ENCODE results near the gene DMAP1. TPM values are rescaled to one million over a fixed set of nuclear protein-coding genes. Genes with fewer than 3 reads are reported as not detected.

Gene DMAP1
- total RNA-seq, 1 donor from 2014 or later = 33.1 TPM

GRCh38 chr1:44251486-44251885 lies 38.2 kb downstream of the DMAP1 start:
- no peak for TF ChIP-seq CTCF (IDR thresholded peaks at IDR 0.05)
- H3K4me3 Mint-ChIP-seq (ENCODE audit: unreplicated experiment) = no peak overlapping the region
- H3K36me3 Mint-ChIP-seq (ENCODE audit: low read depth) = peaks cover 2% of the 10 kb centered on the region
- no peak overlapping the region for H3K27ac Mint-ChIP-seq (ENCODE audit: unreplicated experiment)
- H3K9me3 Mint-ChIP-seq (ENCODE audit: low read depth) = no peaks in the 10 kb centered on the region
- no peaks in the 10 kb centered on the region for H3K27me3 Mint-ChIP-seq (ENCODE audit: low read depth)
- DNase-seq (ENCODE audit: low spot score) = no peak
- H3K4me1 Mint-ChIP-seq (ENCODE audit: low read depth) = no peaks in the 10 kb centered on the region

- Mint-ChIP-seq H3K27me3 (ENCODE audit: low read depth) (no peaks in the 10 kb centered on the region), H3K36me3 (ENCODE audit: low read depth) (peaks cover 2% of the 10 kb centered on the region), H3K9me3 (ENCODE audit: low read depth) (no peaks in the 10 kb centered on the region), H3K27ac (ENCODE audit: unreplicated experiment) (no peak overlapping the region), H3K4me1 (ENCODE audit: low read depth) (no peaks in the 10 kb centered on the region), H3K4me3 (ENCODE audit: unreplicated experiment) (no peak overlapping the region)
- no peak for DNase-seq (ENCODE audit: low spot score)
- TF ChIP-seq CTCF (IDR thresholded peaks at IDR 0.05) = no peak
These were observed 38.9 kb downstream of the DMAP1 start for GRCh38 chr1:44251989-44252671.

GRCh38 chr1:44254392-44254910 lies 41.2 kb downstream of the DMAP1 start:
- Mint-ChIP-seq H3K27ac (ENCODE audit: unreplicated experiment) (no peak overlapping the region), H3K4me3 (ENCODE audit: unreplicated experiment) (no peak overlapping the region), H3K27me3 (ENCODE audit: low read depth) (no peaks in the 10 kb centered on the region), H3K9me3 (ENCODE audit: low read depth) (no peaks in the 10 kb centered on the region), H3K4me1 (ENCODE audit: low read depth) (no peaks in the 10 kb centered on the region), H3K36me3 (ENCODE audit: low read depth) (peaks cover 2% of the 10 kb centered on the region)
- TF ChIP-seq CTCF (IDR thresholded peaks at IDR 0.05) = no peak
- no peak for DNase-seq (ENCODE audit: low spot score)

GRCh38 chr1:44256762-44257554 lies 43.7 kb downstream of the DMAP1 start:
- Mint-ChIP-seq H3K4me3 (ENCODE audit: unreplicated experiment) (no peak overlapping the region), H3K4me1 (ENCODE audit: low read depth) (no peaks in the 10 kb centered on the region), H3K36me3 (ENCODE audit: low read depth) (peaks cover 3% of the 10 kb centered on the region), H3K27ac (ENCODE audit: unreplicated experiment) (no peak overlapping the region), H3K27me3 (ENCODE audit: low read depth) (no peaks in the 10 kb centered on the region), H3K9me3 (ENCODE audit: low read depth) (no peaks in the 10 kb centered on the region)
- no peak for DNase-seq (ENCODE audit: low spot score)
- no peak for TF ChIP-seq CTCF (IDR thresholded peaks at IDR 0.05)

GRCh38 chr1:44259090-44259489 lies 45.8 kb downstream of the DMAP1 start:
- DNase-seq (ENCODE audit: low spot score) = no peak
- TF ChIP-seq CTCF (IDR thresholded peaks at IDR 0.05) = no peak
- no peak overlapping the region for H3K27ac Mint-ChIP-seq (ENCODE audit: unreplicated experiment)
- no peaks in the 10 kb centered on the region for H3K9me3 Mint-ChIP-seq (ENCODE audit: low read depth)
- no peaks in the 10 kb centered on the region for H3K4me1 Mint-ChIP-seq (ENCODE audit: low read depth)
- H3K36me3 Mint-ChIP-seq (ENCODE audit: low read depth) = peaks cover 3% of the 10 kb centered on the region
- H3K27me3 Mint-ChIP-seq (ENCODE audit: low read depth) = no peaks in the 10 kb centered on the region
- no peak overlapping the region for H3K4me3 Mint-ChIP-seq (ENCODE audit: unreplicated experiment)
